Aorta (tissue), 5 donors: ENCODE results near the gene LTB. TPM values are rescaled to one million over a fixed set of nuclear protein-coding genes. Genes with fewer than 3 reads are reported as not detected.
A peak's percentile ranks its signal among the peaks of the same experiment; 100 is the strongest.

Experiments
- ATAC-seq: fragments of 200-7000 bp; cut with Tn5 transposase; one replicate; pipeline ENCODE4 v1.9.1; 2022; ENCODE audit warnings: moderate library complexity; ENCODE audit not compliant: low FRiP score
- DNase-seq, 2 donors: peaks; one replicate each; pipeline ENCODE4 v3.0.0-alpha.2; 2020
- H3K27ac ChIP-seq, 2 donors: one replicate each; pipeline ENCODE4 v1.5.1; 2013; ENCODE audit warnings: low read length in 2 of 2, mild to moderate bottlenecking in 2 of 2, moderate library complexity in 2 of 2, control low read depth in 1 of 2, inconsistent platforms in 1 of 2, low read depth in 1 of 2
- H3K27me3 ChIP-seq, 2 donors: one replicate each; pipeline ENCODE4 v1.6.1; 2013; ENCODE audit warnings: control low read depth in 1 of 2, low read length in 1 of 2, mild to moderate bottlenecking in 1 of 2, moderate library complexity in 1 of 2; ENCODE audit not compliant: insufficient read depth in 2 of 2, control insufficient read depth in 1 of 2
- H3K36me3 ChIP-seq, 2 donors: one replicate each; pipeline ENCODE4 v1.6.1; 2013; ENCODE audit warnings: control low read depth in 1 of 2, low read length in 1 of 2, mild to moderate bottlenecking in 1 of 2; ENCODE audit not compliant: insufficient read depth in 2 of 2, control insufficient read depth in 1 of 2
- H3K4me1 ChIP-seq, 2 donors: one replicate each; pipeline ENCODE4 v1.6.1; 2013; ENCODE audit warnings: low read length in 2 of 2, control low read depth in 1 of 2, mild to moderate bottlenecking in 1 of 2, moderate library complexity in 1 of 2; ENCODE audit not compliant: insufficient read depth in 2 of 2, control insufficient read depth in 1 of 2
- H3K4me3 ChIP-seq, 2 donors: one replicate each; pipeline ENCODE4 v1.5.1; 2013; ENCODE audit warnings: low read length in 2 of 2, control low read depth in 1 of 2, mild to moderate bottlenecking in 1 of 2
- H3K9me3 ChIP-seq: one replicate; pipeline ENCODE4 v1.6.1; 2013; ENCODE audit warnings: mild to moderate bottlenecking, low read length; ENCODE audit not compliant: control insufficient read depth
- WGBS, 2 donors: extraction: QIAGEN DNeasy Blood & Tissue Kit; methylation state at CpG; one replicate each; pipeline ENCODE4 v1.1.7; 2013; 5-methylcytosine and 5-hydroxymethylcytosine counted together
- intact Hi-C, 2 donors: fragments of 100-400 bp; cut with DNase I; formaldehyde crosslinking; loops; one replicate each; pipeline versions ENCODE4 v1.14.2 to v1.15.0; 2022
- polyA plus RNA-seq, 2 donors: library from polyadenylated mRNA; stranded (reverse); fragments of 200-250 nt; gene quantifications; one replicate each; pipeline ENCODE4 v1.2.3, GENCODE V29; 2013
- total RNA-seq, 2 donors: library from RNA; stranded (reverse); fragmentation: NEBNext Ultra II Directional; extraction: Animal tissue kit (Norgen Biotek cat#: 25700); gene quantifications; one replicate each; pipeline ENCODE4 v1.2.1, GENCODE V29; 2021
- donor health status: healthy with polysubstance abuse.
- donor health status: Bipolar disorder and iron deficiency.
- donor health status: DM: no; HTN: no; CAD: no.
- donor health status: DM: no; HTN: no; CAD: no.
- donor health status: DM: yes; HTN: yes; CAD: no.

Gene LTB
- total and polyA plus RNA-seq, 4 donors = 0.88 to 3.6 (median 2.0) TPM

DNA sequence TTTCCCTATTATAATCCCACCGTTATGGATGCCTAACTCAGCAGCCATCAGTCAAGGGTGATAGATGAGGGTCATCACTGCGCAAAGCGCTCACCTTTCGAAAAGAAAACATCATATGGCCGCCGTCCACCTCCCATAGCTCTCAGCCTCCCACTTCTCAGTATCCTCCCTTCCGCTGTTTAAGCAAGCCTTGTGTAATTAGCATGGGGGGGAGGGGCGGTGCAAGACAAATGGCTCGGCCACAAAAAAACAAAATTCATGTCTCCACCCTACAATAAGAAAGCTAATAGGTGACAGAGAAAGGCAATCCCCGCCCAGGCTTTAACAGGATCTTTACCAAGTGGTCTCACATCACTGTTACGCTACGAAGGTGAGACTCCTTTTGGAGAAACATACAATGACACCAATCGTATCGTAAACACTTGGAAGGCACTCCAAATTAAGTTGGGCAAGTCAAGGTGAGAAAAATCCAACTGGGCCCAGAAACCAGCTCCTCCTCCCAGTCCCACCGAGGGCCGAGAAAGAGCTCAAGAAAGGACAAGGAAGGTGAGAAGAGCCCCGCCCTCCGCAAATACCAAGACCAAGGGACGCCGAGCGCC is 41.1 kb downstream of the LTB start:
- Histone ChIP-seq H3K27me3 (no peaks in the 10 kb centered on the region), H3K9me3 (no peaks in the 10 kb centered on the region), H3K36me3 (peaks cover 5 to 14% of the 10 kb centered on the region in 2 donors), H3K4me3 (peak overlapping the region; percentile 77 to 78), H3K4me1 (peaks cover 3% of the 10 kb centered on the region in 2 donors), H3K27ac (peak overlapping the region in 1 of 2 donors; percentile 94)
- ATAC-seq (no peak), DNase-seq (peak in 1 of 2 donors; percentile 84)
- intact Hi-C loops = loop anchor here in 1 of 2 donors (5.0 kb wide), 2 partner anchors 49 to 636 kb away; partner anchors contain the start of genes AGPAT1 and RNF5
- WGBS, 2 donors = 0% methylated on average over 21 of the region's 21 CpGs

DNA sequence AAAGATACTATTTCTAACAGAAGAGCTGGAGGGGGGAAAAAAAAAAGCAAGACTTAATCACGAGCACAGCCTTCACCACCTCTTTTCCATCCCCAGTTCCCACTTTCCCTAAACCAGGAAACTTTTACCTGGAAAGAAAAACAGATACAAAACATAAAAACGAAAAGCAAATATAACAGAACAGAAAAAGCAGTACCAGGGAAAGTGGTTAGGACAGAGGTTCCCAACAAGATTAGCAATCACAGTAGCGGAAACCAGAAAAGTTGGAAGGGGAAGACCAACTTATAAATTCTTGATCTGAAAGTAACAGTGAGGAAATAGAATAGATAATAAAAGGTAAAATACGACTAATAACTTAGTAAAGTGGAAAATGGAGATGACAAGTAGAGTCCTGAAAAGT is 41.6 kb downstream of the LTB start:
- intact Hi-C loops = loop anchor here in 1 of 2 donors (5.0 kb wide), 2 partner anchors 48 to 637 kb away; partner anchors contain the start of genes AGPAT1 and RNF5
- ATAC-seq = no peak
- no peak for DNase-seq
- 10 to 12% methylated on average over 4 of the region's 4 CpGs for WGBS, 2 donors
- H3K4me1 ChIP-seq = peaks cover 3% of the 10 kb centered on the region in 2 donors
- no peaks in the 10 kb centered on the region for H3K27me3 ChIP-seq
- H3K9me3 ChIP-seq = no peaks in the 10 kb centered on the region
- peaks cover 5 to 19% of the 10 kb centered on the region in 2 donors for H3K36me3 ChIP-seq
- H3K27ac ChIP-seq = no peak overlapping the region
- H3K4me3 ChIP-seq = peak overlapping the region; percentile 77 to 78

DNA sequence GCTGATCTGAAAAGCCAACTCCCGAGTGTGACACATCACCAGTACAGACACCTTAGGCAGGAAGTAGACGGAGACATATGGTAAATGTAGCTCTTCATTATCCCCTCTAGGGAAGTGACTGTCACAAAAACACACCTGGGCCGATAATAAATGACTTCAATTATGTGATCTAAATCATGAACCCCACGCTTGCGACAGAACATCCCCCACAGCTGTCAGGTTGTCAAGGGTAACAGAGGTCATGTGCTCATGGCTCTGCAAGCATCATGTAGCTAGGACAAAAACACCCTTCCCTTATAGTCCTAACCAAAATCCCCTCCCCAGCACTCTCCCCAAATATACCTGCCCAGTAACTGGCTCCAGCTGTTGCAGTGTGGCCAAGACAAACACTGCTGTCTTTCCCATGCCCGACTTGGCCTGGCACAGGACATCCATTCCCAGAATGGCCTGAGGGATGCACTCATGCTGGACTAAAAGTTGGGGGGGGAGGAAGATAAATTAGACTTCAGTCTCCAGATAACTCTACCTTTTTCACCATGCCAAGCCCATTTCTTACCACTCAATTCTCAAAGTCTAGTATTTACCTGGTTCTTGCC is 43.3 kb downstream of the LTB start:
- no peak for ATAC-seq

DNA sequence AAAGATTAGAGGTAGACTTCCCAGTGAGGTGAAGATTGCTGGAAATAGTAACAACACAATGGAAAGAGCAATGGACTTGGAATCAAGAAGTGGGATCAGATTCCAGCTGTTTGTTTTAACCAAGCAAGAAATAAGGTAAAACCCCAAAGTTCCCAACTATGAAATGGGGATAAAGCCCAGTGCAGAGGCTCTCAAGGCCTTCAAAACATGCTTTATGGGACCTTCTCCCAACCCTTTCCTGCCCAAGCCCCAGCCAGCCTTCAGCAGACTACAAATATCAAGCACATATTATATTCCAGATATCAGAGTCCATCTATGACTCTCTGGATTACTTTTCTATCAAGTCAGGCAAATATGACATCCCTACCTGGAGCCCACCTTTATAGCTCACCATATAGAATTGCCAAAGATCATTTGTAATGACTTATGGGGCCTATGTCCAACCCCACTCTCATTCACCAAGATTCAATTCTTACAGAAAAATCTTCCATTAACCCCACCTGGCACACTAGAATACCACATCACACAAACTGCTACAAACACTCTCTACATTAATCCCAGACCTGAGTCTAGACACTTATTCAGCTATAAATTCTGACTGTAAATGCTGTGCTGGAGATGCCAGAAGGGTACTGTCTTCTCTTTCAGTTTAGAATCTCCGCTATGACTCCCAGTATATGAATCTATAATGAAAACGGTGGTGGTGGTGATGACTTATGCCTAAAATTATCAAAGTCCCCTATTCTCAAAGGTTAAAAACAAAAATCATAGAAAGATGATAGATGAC is 46.5 kb downstream of the LTB start:
- Histone ChIP-seq H3K36me3 (peaks cover 13 to 29% of the 10 kb centered on the region in 2 donors), H3K27ac (no peak overlapping the region), H3K4me3 (no peak overlapping the region), H3K27me3 (no peaks in the 10 kb centered on the region), H3K4me1 (peaks cover 2 to 3% of the 10 kb centered on the region in 2 donors), H3K9me3 (no peaks in the 10 kb centered on the region)
- DNase-seq (no peak), ATAC-seq (no peak)
- intact Hi-C loops = no loop called here
- WGBS, 2 donors = 34 to 39% methylated on average over 2 of the region's 2 CpGs

More for the DNA sequence above, 43.3 kb downstream of the LTB start:
- no peak for DNase-seq
- no peak overlapping the region for H3K4me3 ChIP-seq
- H3K4me1 ChIP-seq = peaks cover 3% of the 10 kb centered on the region in 2 donors
- no peak overlapping the region for H3K27ac ChIP-seq
- 51 to 60% methylated on average over 6 of the region's 6 CpGs for WGBS, 2 donors
- H3K36me3 ChIP-seq = peaks cover 13 to 23% of the 10 kb centered on the region in 2 donors
- intact Hi-C loops = no loop called here
- H3K9me3 ChIP-seq = no peaks in the 10 kb centered on the region
- H3K27me3 ChIP-seq = no peaks in the 10 kb centered on the region

DNA sequence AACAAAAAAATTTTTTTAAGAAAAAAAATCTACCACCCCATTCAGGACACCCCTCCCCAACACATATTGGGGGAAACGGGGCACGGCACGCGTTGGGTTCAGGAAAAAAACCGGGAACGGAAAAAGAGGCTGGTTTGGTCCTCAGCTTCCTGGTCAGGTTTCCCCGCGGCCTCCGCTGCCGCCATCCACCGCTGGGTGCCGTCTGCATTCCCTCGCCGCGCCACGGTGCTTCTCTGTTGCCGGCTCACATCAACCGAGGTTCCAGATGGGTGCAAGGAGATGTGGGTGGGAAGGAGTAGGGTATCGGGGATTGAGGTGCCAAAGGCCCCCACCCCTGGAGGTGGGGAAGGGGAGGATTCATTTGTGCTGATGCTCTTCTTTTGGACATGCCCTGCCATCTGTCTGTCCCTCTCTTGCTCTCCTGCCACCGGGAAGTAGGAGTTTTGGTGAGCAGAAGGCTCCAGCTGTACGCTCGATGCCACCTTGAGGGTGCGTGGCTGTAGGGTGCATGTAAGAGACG is 47.6 kb downstream of the LTB start:
- Histone ChIP-seq H3K27ac (no peak overlapping the region), H3K4me1 (peaks cover 0 to 2% of the 10 kb centered on the region in 2 donors), H3K4me3 (no peak overlapping the region), H3K36me3 (peaks cover 14 to 30% of the 10 kb centered on the region in 2 donors), H3K9me3 (no peaks in the 10 kb centered on the region), H3K27me3 (no peaks in the 10 kb centered on the region)
- DNase-seq (no peak), ATAC-seq (no peak)
- 87 to 89% methylated on average over 24 of the region's 24 CpGs for WGBS, 2 donors
- intact Hi-C loops = no loop called here

DNA sequence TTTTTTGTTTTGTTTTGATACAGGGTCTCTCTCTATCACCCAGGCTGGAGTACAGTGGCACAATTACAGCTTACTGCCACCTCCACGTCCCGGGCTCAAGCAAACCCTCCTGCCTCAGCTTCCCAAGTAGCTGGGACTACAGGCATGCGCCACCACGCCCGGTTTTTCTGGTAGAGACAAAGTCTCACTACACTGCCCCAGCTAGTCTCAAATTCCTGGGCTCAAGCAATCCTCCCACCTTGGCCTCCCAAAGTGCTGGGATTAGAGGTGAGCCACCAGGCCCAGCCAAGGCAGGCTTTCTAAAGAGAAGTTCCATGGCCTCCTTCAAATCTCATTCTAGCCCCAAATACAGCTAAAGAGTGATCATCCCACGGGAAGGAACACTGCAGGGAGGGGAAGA is 48.2 kb downstream of the LTB start:
- 84% methylated on average over 6 of the region's 6 CpGs for WGBS, 2 donors
- Histone ChIP-seq H3K9me3 (no peaks in the 10 kb centered on the region), H3K4me3 (no peak overlapping the region), H3K4me1 (peaks cover 0 to 2% of the 10 kb centered on the region in 2 donors), H3K27ac (no peak overlapping the region), H3K36me3 (peaks cover 13 to 28% of the 10 kb centered on the region in 2 donors), H3K27me3 (no peaks in the 10 kb centered on the region)
- ATAC-seq (no peak), DNase-seq (no peak)
- intact Hi-C loops = no loop called here

DNA sequence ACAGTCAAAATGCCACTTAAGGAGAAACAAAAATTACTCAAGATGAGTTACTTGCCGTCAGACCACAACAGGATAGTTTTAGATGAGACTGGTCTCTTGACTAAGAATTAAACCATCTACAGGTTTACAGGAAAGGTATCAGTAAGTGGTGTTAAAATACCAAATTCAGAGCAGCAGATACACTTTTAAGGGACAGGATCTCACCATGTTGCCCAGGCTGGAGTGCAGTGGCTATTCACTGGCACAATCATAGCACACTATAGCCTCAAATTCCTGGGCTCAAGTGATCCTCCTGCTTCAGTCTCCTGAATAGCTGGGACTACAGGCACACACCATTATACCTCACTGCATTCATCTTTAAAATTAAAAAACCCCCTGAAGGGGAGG is 48.8 kb downstream of the LTB start:
- no peak overlapping the region for H3K27ac ChIP-seq
- no peaks in the 10 kb centered on the region for H3K4me1 ChIP-seq
- no peak for ATAC-seq
- H3K36me3 ChIP-seq = peaks cover 11 to 22% of the 10 kb centered on the region in 2 donors
- H3K4me3 ChIP-seq = no peak overlapping the region
- H3K9me3 ChIP-seq = no peaks in the 10 kb centered on the region
- no peak for DNase-seq
- WGBS, 2 donors = 78 to 92% methylated on average over 1 of the region's 1 CpG
- intact Hi-C loops = no loop called here
- H3K27me3 ChIP-seq = no peaks in the 10 kb centered on the region

DNA sequence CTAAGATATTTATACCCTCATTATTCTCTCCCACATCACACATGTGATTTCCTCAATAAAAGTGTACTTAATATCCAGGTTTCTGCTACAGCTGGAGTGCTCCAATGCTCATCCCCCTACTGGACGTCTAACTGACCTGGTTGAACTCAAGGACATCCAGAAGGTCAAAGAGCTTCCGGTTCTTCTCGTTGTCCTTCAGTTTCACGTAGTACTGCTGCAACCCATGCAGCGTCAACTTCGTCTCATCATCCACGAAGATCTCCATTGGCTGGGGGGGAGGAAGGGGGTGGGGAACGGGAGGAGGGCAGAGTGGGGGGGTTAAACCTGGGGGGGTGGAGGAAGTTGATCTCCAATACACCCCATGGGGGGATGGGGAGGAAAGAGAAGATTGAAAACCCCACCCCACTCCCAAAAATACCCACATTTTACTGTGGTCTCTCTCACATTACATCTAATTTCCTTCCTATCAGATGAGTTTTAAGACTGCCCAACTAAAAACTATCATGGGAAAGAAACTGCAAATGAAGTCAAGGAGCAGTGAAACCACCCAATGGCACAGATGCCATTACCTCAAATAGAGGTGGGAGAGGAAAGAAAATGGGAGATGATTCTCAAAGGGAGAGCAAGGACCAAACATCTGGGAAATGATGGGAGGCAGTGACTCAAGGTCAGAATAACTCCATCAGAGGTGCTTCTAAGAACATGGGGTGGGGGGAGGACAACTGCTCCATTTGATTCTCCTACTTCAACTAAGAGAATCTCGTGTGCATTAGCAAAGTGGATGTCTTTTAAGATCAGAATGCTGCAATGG is 49.4 kb downstream of the LTB start:
- no peak for ATAC-seq
- Histone ChIP-seq H3K4me1 (no peaks in the 10 kb centered on the region), H3K9me3 (no peaks in the 10 kb centered on the region), H3K27me3 (no peaks in the 10 kb centered on the region), H3K36me3 (peaks cover 9 to 21% of the 10 kb centered on the region in 2 donors), H3K27ac (no peak overlapping the region), H3K4me3 (no peak overlapping the region)
- intact Hi-C loops = no loop called here
- 58 to 65% methylated on average over 9 of the region's 9 CpGs for WGBS, 2 donors
- no peak for DNase-seq
